Memory B cell (primary cell): ENCODE results near the gene NEMP2.
A peak's percentile ranks its signal among the peaks of the same experiment; 100 is the strongest.

Source experiments
- ATAC-seq: fragments of 150-1000 bp; cut with Tn5 transposase; 2 replicates; pipeline ENCODE4 v1.10.0; 2021; ENCODE audit warnings: low read depth, mild to moderate bottlenecking, moderate library complexity
- DNase-seq, 2 donors: peaks; one replicate each; pipeline ENCODE4 v3.0.0; 2022; ENCODE audit warnings: low spot score in 2 of 2
- H3K27ac Mint-ChIP-seq: one replicate; pipeline ENCODE4 v1.8.0; 2022; ENCODE audit warnings: mild to moderate bottlenecking, moderate library complexity, mixed read lengths
- H3K27me3 Mint-ChIP-seq: one replicate; pipeline ENCODE4 v1.8.0; 2022; ENCODE audit warnings: mixed read lengths
- H3K36me3 Mint-ChIP-seq: one replicate; pipeline ENCODE4 v1.8.0; 2022; ENCODE audit warnings: mild to moderate bottlenecking, mixed read lengths
- H3K4me1 Mint-ChIP-seq: one replicate; pipeline ENCODE4 v1.8.0; 2022; ENCODE audit warnings: mixed read lengths
- H3K4me3 Mint-ChIP-seq: one replicate; pipeline ENCODE4 v1.8.0; 2022; ENCODE audit warnings: mild to moderate bottlenecking, moderate library complexity, mixed read lengths
- H3K9me3 Mint-ChIP-seq: one replicate; pipeline ENCODE4 v1.8.0; 2022; ENCODE audit warnings: mixed read lengths

The NEMP2 gene

GRCh38 chr2:190545093-190545492 lies 10.6 kb upstream of the NEMP2 start:
- ATAC-seq, result no peak
- Mint-ChIP-seq H3K27me3 (no peaks in the 10 kb centered on the region), H3K36me3 (peaks cover 16% of the 10 kb centered on the region), H3K4me3 (no peak overlapping the region), H3K9me3 (peaks cover 10% of the 10 kb centered on the region), H3K4me1 (no peaks in the 10 kb centered on the region), H3K27ac (no peak overlapping the region)
- DNase-seq, result no peak

DNA sequence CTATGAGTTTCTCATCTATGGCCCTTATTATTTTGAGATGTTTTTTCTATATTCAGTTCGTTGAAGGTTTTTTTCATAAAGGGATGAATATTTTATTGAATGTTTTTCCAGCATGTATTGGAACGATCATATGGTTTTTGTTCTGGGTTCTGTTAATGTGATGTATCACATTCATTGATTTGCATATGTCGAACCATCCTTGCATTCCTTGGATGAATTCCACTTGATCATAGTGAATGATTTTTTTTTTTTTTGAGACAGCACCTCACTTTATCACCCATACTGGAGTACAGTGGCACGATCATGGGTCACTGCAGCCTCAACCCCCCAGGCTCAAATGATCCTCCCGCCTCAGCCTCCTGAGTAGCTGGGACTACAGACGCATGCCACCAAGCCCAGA lies 5.5 kb upstream of the NEMP2 start:
- Mint-ChIP-seq H3K27me3 (no peaks in the 10 kb centered on the region), H3K4me1 (peaks cover 4% of the 10 kb centered on the region), H3K36me3 (peaks cover 20% of the 10 kb centered on the region), H3K4me3 (no peak overlapping the region), H3K27ac (no peak overlapping the region), H3K9me3 (peaks cover 22% of the 10 kb centered on the region)
- no peak for DNase-seq
- ATAC-seq, result no peak

DNA sequence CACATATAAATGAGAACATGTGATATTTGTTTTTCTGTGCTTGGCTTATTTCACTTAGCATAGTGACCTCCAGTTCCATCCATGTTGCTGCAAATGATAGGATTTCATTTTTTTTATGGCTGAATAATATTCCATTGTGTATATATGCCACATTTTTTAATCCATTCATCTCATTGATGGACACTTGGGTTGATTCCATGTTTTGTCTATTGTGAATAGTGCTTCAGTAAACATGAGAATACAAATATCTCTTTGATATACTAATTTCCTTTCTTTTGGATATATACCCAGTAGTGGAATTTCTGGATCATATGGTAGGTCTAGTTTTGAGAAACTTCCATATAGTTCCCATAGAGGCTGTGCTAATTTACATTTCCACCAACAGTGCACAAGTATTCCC lies 3.7 kb upstream of the NEMP2 start:
- Mint-ChIP-seq H3K4me3 (no peak overlapping the region), H3K4me1 (peaks cover 10% of the 10 kb centered on the region), H3K36me3 (peaks cover 20% of the 10 kb centered on the region), H3K27me3 (no peaks in the 10 kb centered on the region), H3K27ac (peak overlapping the region; percentile 99), H3K9me3 (peaks cover 22% of the 10 kb centered on the region)
- no peak for ATAC-seq
- DNase-seq, result no peak

- DNase-seq (no peak), ATAC-seq (no peak)
- H3K36me3 Mint-ChIP-seq, result peaks cover 19% of the 10 kb centered on the region
- H3K27ac Mint-ChIP-seq, result peak overlapping the region; percentile 99
- no peaks in the 10 kb centered on the region for H3K27me3 Mint-ChIP-seq
- H3K4me1 Mint-ChIP-seq, result peaks cover 13% of the 10 kb centered on the region
- peaks cover 22% of the 10 kb centered on the region for H3K9me3 Mint-ChIP-seq
- H3K4me3 Mint-ChIP-seq, result no peak overlapping the region
Observed at GRCh38 chr2:190537765-190538164, 3.2 kb upstream of the NEMP2 start.

DNA sequence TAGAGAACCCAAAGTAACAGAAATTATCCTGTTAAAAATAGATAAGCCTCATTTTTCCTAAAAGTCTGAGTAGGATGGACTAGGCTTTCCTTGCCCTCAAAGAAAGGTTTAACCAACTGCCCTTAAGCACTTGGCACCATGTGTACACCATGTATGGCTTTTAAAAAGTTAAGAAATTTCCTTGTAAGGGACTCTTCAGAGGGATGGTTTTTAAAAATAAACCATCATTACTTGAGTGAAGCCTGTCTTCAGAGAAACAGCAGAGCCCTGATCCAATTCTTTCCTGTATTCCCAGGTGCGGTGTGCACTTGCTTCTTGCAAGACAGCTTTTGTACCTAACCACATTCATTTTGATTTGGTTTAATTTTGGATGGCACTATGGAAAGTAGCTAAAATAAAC lies 1.1 kb upstream of the NEMP2 start:
- peak overlapping the region; percentile 43 for H3K4me3 Mint-ChIP-seq
- H3K27me3 Mint-ChIP-seq, result no peaks in the 10 kb centered on the region
- ATAC-seq, result no peak
- peak overlapping the region; percentile 99 for H3K27ac Mint-ChIP-seq
- DNase-seq, result no peak
- peaks cover 18% of the 10 kb centered on the region for H3K4me1 Mint-ChIP-seq
- H3K36me3 Mint-ChIP-seq, result peaks cover 4% of the 10 kb centered on the region
- peaks cover 12% of the 10 kb centered on the region for H3K9me3 Mint-ChIP-seq

DNA sequence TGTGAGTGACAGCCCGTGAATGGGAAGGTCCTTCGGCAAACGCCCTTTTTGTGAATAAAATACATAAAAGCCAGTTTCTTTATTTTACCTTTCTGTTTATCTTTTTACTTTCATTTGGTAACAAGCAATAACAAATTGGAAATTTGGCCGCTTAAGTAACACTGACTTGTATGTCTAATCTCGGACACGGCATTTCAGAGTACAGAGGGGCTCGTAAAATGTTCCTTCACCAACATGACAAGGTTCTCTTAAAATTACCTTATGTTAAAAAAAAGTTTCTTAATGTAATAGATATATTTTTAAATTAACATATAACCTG lies 558 bp upstream of the NEMP2 start:
- Mint-ChIP-seq H3K27ac (peak overlapping the region; percentile 99), H3K27me3 (no peaks in the 10 kb centered on the region), H3K4me1 (peaks cover 18% of the 10 kb centered on the region), H3K4me3 (peak overlapping the region; percentile 80), H3K9me3 (peaks cover 12% of the 10 kb centered on the region), H3K36me3 (peaks cover 4% of the 10 kb centered on the region)
- ATAC-seq (no peak), DNase-seq (no peak)

DNA sequence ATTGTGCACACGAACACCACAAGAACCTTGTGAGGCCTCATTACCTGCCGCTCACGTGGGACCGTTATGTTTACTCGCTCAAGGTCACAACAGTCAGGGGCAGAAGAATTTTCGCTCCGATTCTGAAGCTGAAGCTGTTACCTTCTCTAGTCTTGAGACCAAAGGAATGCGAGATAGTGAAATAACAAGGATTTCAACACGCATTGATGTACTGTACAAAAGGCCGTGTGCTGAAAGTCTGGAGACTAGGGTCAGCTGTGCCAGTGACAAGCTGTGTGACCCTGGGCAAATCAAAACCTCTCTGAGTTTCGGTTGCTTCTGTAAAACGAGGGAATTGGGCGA lies 583 bp downstream of the NEMP2 start:
- Mint-ChIP-seq H3K4me1 (peaks cover 28% of the 10 kb centered on the region), H3K9me3 (peaks cover 8% of the 10 kb centered on the region), H3K27me3 (no peaks in the 10 kb centered on the region), H3K36me3 (peaks cover 4% of the 10 kb centered on the region), H3K4me3 (peak overlapping the region; percentile 96), H3K27ac (peak overlapping the region; percentile 99)
- peak; percentile 50 for ATAC-seq
- peak in 1 of 2 donors; percentile 26 for DNase-seq

DNA sequence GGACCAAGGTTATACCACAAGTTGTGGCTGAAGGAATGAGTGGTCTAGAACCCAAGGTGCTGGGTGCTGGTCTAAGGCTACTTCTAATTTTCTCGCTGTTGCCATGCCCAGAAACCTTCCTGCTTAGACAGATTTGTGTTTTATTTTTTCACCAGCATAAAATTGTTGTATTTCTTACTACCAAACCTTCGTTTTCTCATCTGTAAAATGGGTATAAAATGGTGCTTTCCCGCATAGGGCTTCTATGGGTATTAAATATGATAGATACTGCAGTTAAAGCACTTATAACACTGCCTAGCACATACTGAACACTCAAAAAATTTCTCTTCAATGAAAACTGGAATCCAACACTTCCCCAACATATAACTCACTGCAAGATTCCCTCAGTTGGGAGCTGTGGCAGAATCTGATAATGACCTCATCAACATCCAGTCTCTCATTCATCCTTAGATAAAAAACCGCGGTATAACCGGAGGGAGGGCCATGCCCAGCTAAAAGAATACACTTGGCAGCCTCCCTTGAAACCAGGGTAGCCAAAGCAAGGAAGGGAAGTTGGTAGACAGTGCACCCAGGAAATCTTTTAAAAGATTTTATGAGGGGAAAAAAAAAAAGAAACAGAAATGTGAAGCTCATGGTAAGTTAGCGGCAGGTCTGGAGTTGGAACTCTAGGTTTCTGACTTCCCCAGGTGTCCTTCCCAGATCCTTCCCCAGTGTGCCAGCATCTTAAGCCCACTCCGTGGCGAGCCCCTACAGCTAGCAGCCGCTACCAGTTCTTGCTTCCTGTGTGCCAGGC lies 1.2 kb downstream of the NEMP2 start:
- H3K4me3 Mint-ChIP-seq, result peak overlapping the region; percentile 96
- peaks cover 4% of the 10 kb centered on the region for H3K36me3 Mint-ChIP-seq
- H3K27ac Mint-ChIP-seq, result peak overlapping the region; percentile 99
- H3K27me3 Mint-ChIP-seq, result no peaks in the 10 kb centered on the region
- ATAC-seq (no peak), DNase-seq (peak in 1 of 2 donors; percentile 25)
- peaks cover 30% of the 10 kb centered on the region for H3K4me1 Mint-ChIP-seq
- H3K9me3 Mint-ChIP-seq, result peaks cover 3% of the 10 kb centered on the region

- peak overlapping the region; percentile 24 for H3K27ac Mint-ChIP-seq
- ATAC-seq (no peak), DNase-seq (no peak)
- no peak overlapping the region for H3K4me3 Mint-ChIP-seq
- H3K9me3 Mint-ChIP-seq, result peaks cover 3% of the 10 kb centered on the region
- H3K4me1 Mint-ChIP-seq, result peaks cover 36% of the 10 kb centered on the region
- no peaks in the 10 kb centered on the region for H3K27me3 Mint-ChIP-seq
- H3K36me3 Mint-ChIP-seq, result peaks cover 4% of the 10 kb centered on the region
Observed at GRCh38 chr2:190532581-190532980, 1.9 kb downstream of the NEMP2 start.

DNA sequence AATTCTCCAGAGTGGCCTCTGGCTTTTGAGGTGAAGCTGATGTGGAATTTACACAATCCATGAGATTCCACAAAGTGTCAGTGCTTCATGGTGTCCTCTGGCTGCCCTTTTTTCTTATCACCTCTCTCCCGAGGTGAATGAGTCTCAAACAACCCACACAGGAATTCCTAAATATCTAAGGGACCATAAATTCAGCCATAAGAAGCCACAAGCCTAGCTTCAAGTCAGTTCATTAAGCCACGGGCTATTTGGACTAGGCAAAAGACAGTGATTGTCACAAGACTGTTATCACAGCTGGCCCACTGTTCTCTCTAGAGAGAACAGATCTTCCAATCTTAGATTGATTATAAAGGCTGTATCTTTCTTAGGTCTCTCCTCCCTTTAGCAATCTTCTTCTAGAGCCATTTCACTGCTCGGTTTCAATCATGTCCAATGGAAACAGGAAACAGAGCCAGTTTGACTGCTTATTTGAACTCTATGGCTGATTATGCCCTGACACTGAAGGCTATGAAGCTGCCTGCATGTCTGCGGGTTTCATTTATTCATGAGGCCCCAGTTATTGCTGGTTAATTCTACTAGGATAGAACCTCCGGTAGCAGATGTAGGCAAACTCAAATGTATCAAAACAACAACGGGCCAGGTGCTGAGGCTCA lies 4.1 kb downstream of the NEMP2 start:
- H3K27me3 Mint-ChIP-seq, result no peaks in the 10 kb centered on the region
- ATAC-seq, result no peak
- peaks cover 1% of the 10 kb centered on the region for H3K36me3 Mint-ChIP-seq
- H3K4me1 Mint-ChIP-seq, result peaks cover 45% of the 10 kb centered on the region
- H3K27ac Mint-ChIP-seq, result peak overlapping the region; percentile 5
- no peak for DNase-seq
- no peak overlapping the region for H3K4me3 Mint-ChIP-seq
- no peaks in the 10 kb centered on the region for H3K9me3 Mint-ChIP-seq

DNA sequence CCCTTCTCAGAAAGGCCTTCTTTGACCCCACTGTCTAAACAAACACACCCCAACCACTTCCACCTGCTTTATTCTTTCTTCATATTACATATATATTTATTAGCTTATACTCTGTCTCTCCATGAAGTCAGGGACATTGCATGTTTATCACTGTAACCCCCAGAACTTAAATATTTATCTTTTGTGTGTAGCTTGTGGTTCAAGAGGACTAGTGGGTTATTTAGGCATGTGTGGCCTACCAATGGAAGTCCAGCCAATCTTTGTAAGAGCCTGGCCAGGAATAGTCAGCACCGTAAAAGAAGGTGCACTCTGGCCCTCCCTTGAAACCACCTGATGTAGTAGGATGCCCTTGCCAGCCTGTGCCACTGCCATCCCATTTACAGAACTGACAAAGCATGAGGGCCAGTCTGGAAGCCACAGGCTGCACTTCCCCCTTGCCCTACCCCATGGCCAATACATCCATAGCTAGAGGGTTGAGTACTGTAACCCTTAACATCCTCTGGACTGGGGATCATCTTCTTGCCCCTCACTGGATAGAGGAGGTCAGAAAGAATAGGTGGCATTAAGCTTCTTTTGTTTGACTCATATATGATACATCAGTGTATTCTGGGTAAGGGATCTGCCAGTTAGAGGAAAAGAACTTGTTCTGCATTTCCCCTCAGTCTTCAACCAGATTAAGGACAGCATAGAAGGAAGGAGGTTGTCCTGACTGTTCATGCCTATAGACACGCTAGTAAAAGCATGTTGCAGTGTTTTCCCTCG lies 4.9 kb downstream of the NEMP2 start:
- H3K4me1 Mint-ChIP-seq, result peaks cover 45% of the 10 kb centered on the region
- DNase-seq (no peak), ATAC-seq (no peak)
- no peaks in the 10 kb centered on the region for H3K27me3 Mint-ChIP-seq
- H3K36me3 Mint-ChIP-seq, result peaks cover 1% of the 10 kb centered on the region
- H3K27ac Mint-ChIP-seq, result peak overlapping the region; percentile 5
- H3K9me3 Mint-ChIP-seq, result no peaks in the 10 kb centered on the region
- H3K4me3 Mint-ChIP-seq, result no peak overlapping the region

DNA sequence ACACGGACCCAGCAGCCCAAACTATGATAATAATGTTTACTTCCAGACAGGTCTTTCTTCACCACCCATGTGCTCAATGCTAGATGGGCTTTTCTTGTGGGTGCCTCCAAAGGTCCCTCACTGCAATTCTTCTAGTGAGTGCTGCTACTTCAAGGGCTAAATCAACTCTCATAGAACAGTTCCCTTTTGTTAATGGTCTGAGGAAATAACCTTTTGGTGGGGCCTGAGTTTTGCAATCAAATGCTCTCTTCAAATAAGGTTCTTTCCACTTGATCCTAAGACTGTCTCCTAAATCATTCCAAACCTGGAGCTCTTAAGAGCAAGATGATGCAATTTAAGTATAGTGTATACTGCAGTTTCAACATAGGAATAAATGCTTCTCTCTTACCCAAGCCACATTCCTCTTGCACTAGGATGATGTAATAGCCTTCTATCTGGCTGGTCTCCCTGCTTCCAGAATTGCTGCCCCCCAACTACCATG lies 6.0 kb downstream of the NEMP2 start:
- ATAC-seq (no peak), DNase-seq (no peak)
- Mint-ChIP-seq H3K36me3 (peaks cover 4% of the 10 kb centered on the region), H3K4me1 (peaks cover 42% of the 10 kb centered on the region), H3K4me3 (no peak overlapping the region), H3K27ac (no peak overlapping the region), H3K27me3 (no peaks in the 10 kb centered on the region), H3K9me3 (no peaks in the 10 kb centered on the region)

GRCh38 chr2:190527918-190528317 lies 6.6 kb downstream of the NEMP2 start:
- H3K27me3 Mint-ChIP-seq, result no peaks in the 10 kb centered on the region
- peaks cover 4% of the 10 kb centered on the region for H3K36me3 Mint-ChIP-seq
- H3K4me3 Mint-ChIP-seq, result no peak overlapping the region
- ATAC-seq, result no peak
- H3K4me1 Mint-ChIP-seq, result peaks cover 37% of the 10 kb centered on the region
- no peak for DNase-seq
- no peaks in the 10 kb centered on the region for H3K9me3 Mint-ChIP-seq
- no peak overlapping the region for H3K27ac Mint-ChIP-seq

DNA sequence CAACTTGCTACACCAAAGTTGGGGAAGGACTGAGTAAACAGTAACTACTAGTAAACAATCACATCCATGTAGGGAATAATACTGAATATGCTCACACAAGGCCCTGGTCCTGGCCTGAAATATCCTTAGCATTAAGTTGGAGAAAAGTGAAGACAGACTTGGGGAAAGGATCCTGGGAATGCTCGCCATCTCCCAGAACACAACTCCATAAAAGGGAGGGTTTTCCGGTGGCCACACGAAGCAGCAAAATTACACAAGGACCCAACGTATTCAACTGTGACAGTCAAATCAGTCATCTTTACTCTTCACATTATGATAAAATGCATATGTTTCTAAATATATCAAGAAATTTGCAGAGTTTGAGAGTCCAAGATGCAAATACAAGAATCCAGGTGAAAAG lies 7.3 kb downstream of the NEMP2 start:
- no peak for ATAC-seq
- H3K27ac Mint-ChIP-seq, result no peak overlapping the region
- no peaks in the 10 kb centered on the region for H3K9me3 Mint-ChIP-seq
- peak overlapping the region; percentile 28 for H3K4me3 Mint-ChIP-seq
- no peaks in the 10 kb centered on the region for H3K27me3 Mint-ChIP-seq
- peaks cover 31% of the 10 kb centered on the region for H3K4me1 Mint-ChIP-seq
- DNase-seq, result no peak
- peaks cover 8% of the 10 kb centered on the region for H3K36me3 Mint-ChIP-seq
